Measurements from ENCODE around the gene TP53TG5. TPM values are rescaled to one million over a fixed set of nuclear protein-coding genes. Genes with fewer than 3 reads are reported as not detected.

TP53TG5 gene
- total RNA-seq, 1 experiment from 2014 or later = 0.69 TPM

GRCh38 chr20:45323731-45324130, 54.4 kb downstream of the TP53TG5 start:
- ChIA-PET POLR2A (ENCODE audit: low non-redundant PET) (no interaction called here), CTCF (interaction anchor here (0.6 to 1.3 kb wide), 3 partner anchors 113 to 1376 kb away, joined by 3 to 9 read pairs (median 4); no protein-coding TSS in a partner anchor)
- BruUV-seq (replicated peaks) = no TSS peak
- TF ChIP-seq EZH2 (IDR thresholded peaks at IDR 0.05; ENCODE audit: borderline replicate concordance, low read depth, low read length, poor library complexity, severe bottlenecking) = no peak
- TF ChIP-seq, protein P1, sequence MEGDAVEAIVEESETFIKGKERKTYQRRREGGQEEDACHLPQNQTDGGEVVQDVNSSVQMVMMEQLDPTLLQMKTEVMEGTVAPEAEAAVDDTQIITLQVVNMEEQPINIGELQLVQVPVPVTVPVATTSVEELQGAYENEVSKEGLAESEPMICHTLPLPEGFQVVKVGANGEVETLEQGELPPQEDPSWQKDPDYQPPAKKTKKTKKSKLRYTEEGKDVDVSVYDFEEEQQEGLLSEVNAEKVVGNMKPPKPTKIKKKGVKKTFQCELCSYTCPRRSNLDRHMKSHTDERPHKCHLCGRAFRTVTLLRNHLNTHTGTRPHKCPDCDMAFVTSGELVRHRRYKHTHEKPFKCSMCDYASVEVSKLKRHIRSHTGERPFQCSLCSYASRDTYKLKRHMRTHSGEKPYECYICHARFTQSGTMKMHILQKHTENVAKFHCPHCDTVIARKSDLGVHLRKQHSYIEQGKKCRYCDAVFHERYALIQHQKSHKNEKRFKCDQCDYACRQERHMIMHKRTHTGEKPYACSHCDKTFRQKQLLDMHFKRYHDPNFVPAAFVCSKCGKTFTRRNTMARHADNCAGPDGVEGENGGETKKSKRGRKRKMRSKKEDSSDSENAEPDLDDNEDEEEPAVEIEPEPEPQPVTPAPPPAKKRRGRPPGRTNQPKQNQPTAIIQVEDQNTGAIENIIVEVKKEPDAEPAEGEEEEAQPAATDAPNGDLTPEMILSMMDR (conservative IDR thresholded peaks at IDR 0.05; ENCODE audit: low read depth, low read length) = no peak
- no peaks in the 10 kb centered on the region for H3K9me3 ChIP-seq (ENCODE audit: low read depth, low read length, poor library complexity, severe bottlenecking)
- peaks cover 10% of the 10 kb centered on the region for H3K36me3 ChIP-seq (ENCODE audit: insufficient read depth, low read length, poor library complexity, severe bottlenecking)
- H3K4me1 ChIP-seq (ENCODE audit: insufficient read depth, low read length, poor library complexity, severe bottlenecking) = peaks cover 16% of the 10 kb centered on the region
- intact Hi-C loops (cut with micrococcal nuclease; ENCODE audit: unreplicated experiment) = no loop called here
- H3K27ac ChIP-seq (ENCODE audit: low read depth, low read length, poor library complexity, severe bottlenecking) = no peak overlapping the region
- DNase-seq (ENCODE audit: low spot score) = no peak
- no peak overlapping the region for H3K4me3 ChIP-seq (ENCODE audit: low read depth, low read length, poor library complexity, severe bottlenecking)
- no peaks in the 10 kb centered on the region for H3K27me3 ChIP-seq (replicated peaks; ENCODE audit: insufficient read depth, low read depth, low read length, poor library complexity)

- Histone ChIP-seq H3K27me3 (replicated peaks; ENCODE audit: insufficient read depth, low read depth, low read length, poor library complexity) (no peaks in the 10 kb centered on the region), H3K9me3 (ENCODE audit: low read depth, low read length, poor library complexity, severe bottlenecking) (no peaks in the 10 kb centered on the region), H3K36me3 (ENCODE audit: insufficient read depth, low read length, poor library complexity, severe bottlenecking) (peaks cover 5% of the 10 kb centered on the region), H3K4me3 (ENCODE audit: low read depth, low read length, poor library complexity, severe bottlenecking) (no peak overlapping the region), H3K4me1 (ENCODE audit: insufficient read depth, low read length, poor library complexity, severe bottlenecking) (peaks cover 16% of the 10 kb centered on the region), H3K27ac (ENCODE audit: low read depth, low read length, poor library complexity, severe bottlenecking) (no peak overlapping the region)
- peak; percentile 34 for DNase-seq (ENCODE audit: low spot score)
- BruUV-seq (replicated peaks) = no TSS peak
- intact Hi-C loops (cut with micrococcal nuclease; ENCODE audit: unreplicated experiment) = no loop called here
- POLR2A ChIA-PET (ENCODE audit: low non-redundant PET) = no interaction called here
- CTCF ChIA-PET = interaction anchor here (1.1 to 1.3 kb wide), 2 partner anchors 114 to 127 kb away, joined by 3 to 9 read pairs; no protein-coding TSS in a partner anchor
- no peak for TF ChIP-seq EZH2 (IDR thresholded peaks at IDR 0.05; ENCODE audit: borderline replicate concordance, low read depth, low read length, poor library complexity, severe bottlenecking)
- TF ChIP-seq, protein P1 (conservative IDR thresholded peaks at IDR 0.05; ENCODE audit: low read depth, low read length) = peak; percentile 28; the same call in 1 of the 2 replicates
These were observed 55.2 kb downstream of the TP53TG5 start for GRCh38 chr20:45322952-45323383.

Small RNA genes within 50 kb of the gene (microRNA-seq; reads per million reads assigned to microRNA genes)
- not detected for gene MIR6812

Other genes with a start within 250 kb of the TP53TG5 start
- gene PI3, start 203.4 kb downstream of the TP53TG5 start, total RNA-seq (2021) = not detected in 2 replicates
- 2.1 and 5.5 TPM in 2 replicates for gene SEMG1, start 171.3 kb downstream of the TP53TG5 start, total RNA-seq (2021)
- not detected in 2 replicates for gene SEMG2, start 157.0 kb downstream of the TP53TG5 start, total RNA-seq (2021)
- not detected in 2 replicates for gene SLPI, start 123.8 kb downstream of the TP53TG5 start, total RNA-seq (2021)
- not detected in 2 replicates for gene RBPJL, start 71.5 kb downstream of the TP53TG5 start, total RNA-seq (2021)
- 0.28 and 0.31 TPM in 2 replicates for gene MATN4, start 70.0 kb downstream of the TP53TG5 start, total RNA-seq (2021)
- gene SDC4, start 29.9 kb downstream of the TP53TG5 start, total RNA-seq (2021) = 14.8 and 16.3 TPM in 2 replicates
- gene SYS1, start 15.2 kb downstream of the TP53TG5 start, total RNA-seq (2021) = 20.0 and 22.8 TPM in 2 replicates
- gene DBNDD2, start 30.0 kb upstream of the TP53TG5 start, total RNA-seq (2021) = 36.4 and 38.6 TPM in 2 replicates
- 97.2 and 97.3 TPM in 2 replicates for gene PIGT, start 37.8 kb upstream of the TP53TG5 start, total RNA-seq (2021)
- not detected in 2 replicates for gene WFDC2, start 91.4 kb upstream of the TP53TG5 start, total RNA-seq (2021)
- not detected in 2 replicates for gene SPINT3, start 137.3 kb upstream of the TP53TG5 start, total RNA-seq (2021)
- not detected in 2 replicates for gene WFDC6, start 161.2 kb upstream of the TP53TG5 start, total RNA-seq (2021)
- not detected in 2 replicates for gene EPPIN, start 169.1 kb upstream of the TP53TG5 start, total RNA-seq (2021)
- gene WFDC8, start 201.0 kb upstream of the TP53TG5 start, total RNA-seq (2021) = not detected in 2 replicates